GM18520 (cell line): Measurements from ENCODE around the gene TMEM250.

Source experiments
- ATAC-seq: cut with Tn5 transposase; IDR thresholded peaks from one replicate; pipeline ENCODE4 v1.9.1; 2021; ENCODE audit not compliant: unreplicated experiment

The TMEM250 gene

GRCh38 chr9:136085815-136086212 is 32.9 kb downstream of the TMEM250 start:
- no peak for ATAC-seq

GRCh38 chr9:136084063-136084944 is 34.4 kb downstream of the TMEM250 start:
- no peak for ATAC-seq

DNA sequence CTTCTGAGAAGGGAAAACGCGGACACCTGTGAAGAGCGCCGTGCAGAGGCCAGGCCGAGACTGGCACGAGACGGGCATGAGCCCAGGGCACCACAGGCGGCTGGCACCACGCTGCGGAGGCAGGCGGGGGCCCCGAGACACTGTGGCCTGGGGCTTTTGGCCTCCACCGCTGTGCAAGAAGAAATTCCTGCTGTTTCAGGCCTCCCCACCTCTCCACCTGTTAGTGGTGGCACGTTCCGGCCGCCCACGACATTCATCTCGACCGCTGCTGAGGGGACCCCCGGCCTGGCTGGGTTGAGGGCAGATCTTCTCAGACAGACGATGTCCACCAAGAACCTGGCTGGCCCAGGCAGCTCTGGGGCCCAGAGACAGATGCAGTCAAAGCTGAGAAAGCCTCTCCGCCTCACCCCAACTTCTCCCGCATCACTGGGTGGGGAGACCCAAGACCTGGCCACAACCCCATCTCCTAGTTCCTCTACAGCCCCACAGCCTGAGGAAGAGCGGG is 35.1 kb downstream of the TMEM250 start:
- ATAC-seq, result no peak

DNA sequence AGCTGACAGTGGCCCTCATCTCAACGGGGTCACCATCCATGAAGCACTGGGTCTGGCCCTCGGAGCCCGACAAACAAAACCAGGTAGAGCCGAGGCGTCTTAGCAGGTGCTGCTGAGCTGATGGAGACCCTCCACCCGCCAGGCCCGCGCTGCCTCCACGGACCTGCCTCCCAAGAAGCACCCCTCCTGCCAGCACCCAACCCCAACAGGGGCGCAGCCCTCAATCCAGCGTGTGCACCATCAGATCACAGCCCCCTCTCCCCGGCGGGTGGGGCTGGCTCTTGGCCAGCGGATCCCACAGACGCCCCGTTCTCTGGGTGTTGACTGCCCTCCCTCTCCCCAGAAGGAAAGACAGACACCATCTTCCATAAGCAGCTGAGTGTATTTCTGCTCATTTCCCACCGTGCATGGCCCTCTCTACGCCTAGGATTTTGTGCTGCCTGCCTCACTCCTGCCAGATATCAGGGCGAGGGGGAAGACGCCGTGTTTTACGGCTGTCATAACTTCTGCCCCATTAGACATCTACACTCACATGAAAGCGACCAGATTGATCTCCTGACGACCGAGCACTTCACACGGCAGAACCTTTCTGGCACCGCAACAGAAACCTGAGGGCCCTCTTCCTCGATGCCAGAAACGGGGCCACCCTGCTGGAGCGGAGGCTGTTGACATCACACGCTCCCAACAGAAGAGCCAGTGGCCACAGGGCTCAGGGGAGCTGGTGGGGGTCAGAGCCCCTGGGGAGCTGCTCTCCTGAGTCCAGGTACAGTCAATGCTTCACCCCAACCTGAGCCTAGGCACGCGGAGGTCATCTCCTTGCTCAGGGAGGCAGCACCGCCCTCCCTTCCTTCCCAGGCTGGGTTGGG is 35.9 kb downstream of the TMEM250 start:
- no peak for ATAC-seq

DNA sequence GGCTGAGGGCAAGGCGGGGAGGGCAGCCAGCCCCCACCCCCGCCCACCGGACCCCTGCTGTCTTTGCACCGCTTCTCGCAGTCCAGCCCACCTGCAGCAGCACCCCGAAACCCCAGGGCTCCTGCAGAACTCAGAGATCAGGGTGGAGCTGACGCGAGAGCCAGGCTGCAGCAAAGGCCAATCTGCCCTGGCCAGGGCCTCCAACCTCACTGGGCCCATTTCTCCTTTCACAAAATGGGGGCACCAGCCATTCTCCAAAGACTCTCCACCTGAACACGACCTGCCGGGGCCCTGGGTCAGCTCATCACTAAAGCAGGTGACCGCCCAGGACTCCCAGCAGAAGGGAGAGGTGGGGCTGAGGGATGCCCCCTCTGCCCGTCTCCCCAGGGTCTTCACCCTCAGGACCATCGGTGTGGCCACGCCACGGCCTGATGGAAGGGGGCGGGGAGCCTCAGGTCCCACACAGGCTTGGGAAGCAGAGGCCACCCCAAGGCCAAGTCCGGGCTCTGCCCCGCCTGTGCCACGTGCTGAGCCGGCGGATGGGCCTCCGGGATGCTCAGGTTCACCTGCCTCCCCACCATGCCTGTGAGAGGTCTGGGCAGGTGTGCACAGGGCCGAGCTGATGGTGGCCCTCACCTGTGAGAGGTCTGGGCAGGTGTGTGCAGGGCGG is 36.7 kb downstream of the TMEM250 start:
- no peak for ATAC-seq

GRCh38 chr9:136081113-136081825 is 37.4 kb downstream of the TMEM250 start:
- ATAC-seq, result no peak

GRCh38 chr9:136080716-136081112 is 38.0 kb downstream of the TMEM250 start:
- ATAC-seq, result no peak

DNA sequence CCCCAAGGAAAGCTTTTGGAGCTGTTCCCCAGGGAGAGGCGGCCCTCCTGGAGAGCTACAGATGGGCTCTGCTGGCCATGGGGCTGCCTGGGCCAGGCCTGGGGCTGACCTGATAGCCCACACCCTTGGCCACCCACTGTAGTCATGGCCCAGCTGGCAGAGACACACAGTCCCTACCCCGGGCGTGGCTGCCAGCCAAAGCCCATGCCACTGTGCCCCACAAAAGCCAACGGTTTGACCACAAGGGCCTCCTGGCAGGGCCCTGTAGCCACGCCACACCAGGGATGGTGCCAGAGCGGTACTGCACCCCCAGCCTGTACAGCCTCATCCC is 38.8 kb downstream of the TMEM250 start:
- no peak for ATAC-seq

- ATAC-seq, result no peak
Observed at GRCh38 chr9:136079211-136079915, 39.3 kb downstream of the TMEM250 start.

GRCh38 chr9:136078498-136079011 is 40.1 kb downstream of the TMEM250 start:
- ATAC-seq, result no peak

GRCh38 chr9:136078024-136078423 is 40.7 kb downstream of the TMEM250 start:
- no peak for ATAC-seq

GRCh38 chr9:136077491-136077890 is 41.2 kb downstream of the TMEM250 start:
- ATAC-seq, result no peak

- ATAC-seq, result no peak
Observed at GRCh38 chr9:136075881-136076678, 42.6 kb downstream of the TMEM250 start.

GRCh38 chr9:136075134-136075841 is 43.4 kb downstream of the TMEM250 start:
- ATAC-seq, result no peak

DNA sequence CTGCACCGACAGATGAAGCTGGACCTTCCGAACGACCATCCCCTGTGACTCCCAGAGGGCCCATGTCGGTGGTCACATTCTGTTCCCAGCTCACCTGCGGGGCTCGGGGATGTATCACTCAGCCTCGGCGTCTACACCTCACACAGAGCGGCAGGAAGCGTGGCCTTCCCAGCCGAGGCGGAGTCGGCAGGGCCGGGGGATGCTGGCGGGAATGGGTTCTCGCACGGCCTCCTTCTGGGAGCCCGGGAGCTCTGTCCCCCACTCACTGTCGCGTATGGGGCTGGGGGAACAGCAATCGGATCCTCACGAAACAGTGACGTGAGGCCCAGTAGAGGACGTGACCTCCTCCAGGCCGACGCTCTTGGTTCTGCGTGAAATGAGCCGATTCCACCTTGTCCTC is 44.0 kb downstream of the TMEM250 start:
- ATAC-seq, result no peak
